ENCODE data around the gene SHLD1. TPM values are rescaled to one million over a fixed set of nuclear protein-coding genes. Genes with fewer than 3 reads are reported as not detected.

SHLD1 gene
- total RNA-seq, 1 donor from 2014 or later, result 4.1 TPM

DNA sequence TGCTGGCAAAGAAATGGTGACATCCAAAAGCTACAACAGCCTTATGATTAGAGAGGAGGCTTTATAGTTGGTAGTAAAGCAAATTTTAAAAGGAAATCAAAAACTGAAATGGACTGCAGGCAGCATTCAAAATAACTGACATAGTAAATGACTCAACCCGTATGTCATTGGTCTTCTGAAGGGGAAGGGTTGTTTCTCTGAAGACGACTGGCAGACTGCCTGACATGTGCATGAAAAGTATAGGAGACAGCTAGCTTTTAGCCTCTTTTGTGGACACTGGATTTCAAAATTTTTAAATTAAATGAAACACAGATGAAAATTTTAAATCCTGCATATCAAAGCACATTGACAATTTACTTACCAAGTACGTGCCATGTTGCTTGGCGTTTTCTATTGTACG is 109.4 kb downstream of the SHLD1 start:
- H3K4me3 Mint-ChIP-seq (ENCODE audit: unreplicated experiment), result no peak overlapping the region
- TF ChIP-seq, protein P1, sequence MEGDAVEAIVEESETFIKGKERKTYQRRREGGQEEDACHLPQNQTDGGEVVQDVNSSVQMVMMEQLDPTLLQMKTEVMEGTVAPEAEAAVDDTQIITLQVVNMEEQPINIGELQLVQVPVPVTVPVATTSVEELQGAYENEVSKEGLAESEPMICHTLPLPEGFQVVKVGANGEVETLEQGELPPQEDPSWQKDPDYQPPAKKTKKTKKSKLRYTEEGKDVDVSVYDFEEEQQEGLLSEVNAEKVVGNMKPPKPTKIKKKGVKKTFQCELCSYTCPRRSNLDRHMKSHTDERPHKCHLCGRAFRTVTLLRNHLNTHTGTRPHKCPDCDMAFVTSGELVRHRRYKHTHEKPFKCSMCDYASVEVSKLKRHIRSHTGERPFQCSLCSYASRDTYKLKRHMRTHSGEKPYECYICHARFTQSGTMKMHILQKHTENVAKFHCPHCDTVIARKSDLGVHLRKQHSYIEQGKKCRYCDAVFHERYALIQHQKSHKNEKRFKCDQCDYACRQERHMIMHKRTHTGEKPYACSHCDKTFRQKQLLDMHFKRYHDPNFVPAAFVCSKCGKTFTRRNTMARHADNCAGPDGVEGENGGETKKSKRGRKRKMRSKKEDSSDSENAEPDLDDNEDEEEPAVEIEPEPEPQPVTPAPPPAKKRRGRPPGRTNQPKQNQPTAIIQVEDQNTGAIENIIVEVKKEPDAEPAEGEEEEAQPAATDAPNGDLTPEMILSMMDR (IDR thresholded peaks at IDR 0.05), result no peak
- no peak for DNase-seq (ENCODE audit: extremely low spot score, unreplicated experiment)
- H3K27me3 Mint-ChIP-seq (ENCODE audit: unreplicated experiment), result no peaks in the 10 kb centered on the region
- peaks cover 3% of the 10 kb centered on the region for H3K4me1 Mint-ChIP-seq (ENCODE audit: unreplicated experiment)
- no peaks in the 10 kb centered on the region for H3K36me3 Mint-ChIP-seq (ENCODE audit: unreplicated experiment)
- H3K27ac Mint-ChIP-seq (ENCODE audit: unreplicated experiment), result no peak overlapping the region
- no peaks in the 10 kb centered on the region for H3K9me3 Mint-ChIP-seq (ENCODE audit: unreplicated experiment)

DNA sequence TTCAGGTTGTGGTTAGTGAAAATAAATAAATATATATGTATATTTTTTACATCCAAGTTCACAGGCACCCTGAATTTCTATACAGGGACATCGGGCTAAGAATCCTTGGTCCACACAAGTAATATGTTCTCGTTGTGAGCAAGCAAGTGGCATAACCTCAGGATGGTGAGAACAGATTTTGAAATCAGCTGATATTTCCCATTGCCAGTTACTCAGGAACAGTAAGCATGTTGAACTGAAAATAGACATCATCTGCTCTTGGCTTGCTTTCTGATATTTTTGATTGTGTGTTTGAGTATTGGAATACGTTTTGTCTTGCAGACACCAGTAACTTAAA is 112.5 kb downstream of the SHLD1 start:
- no peaks in the 10 kb centered on the region for H3K9me3 Mint-ChIP-seq (ENCODE audit: unreplicated experiment)
- H3K27me3 Mint-ChIP-seq (ENCODE audit: unreplicated experiment), result no peaks in the 10 kb centered on the region
- no peak for DNase-seq (ENCODE audit: extremely low spot score, unreplicated experiment)
- no peak overlapping the region for H3K27ac Mint-ChIP-seq (ENCODE audit: unreplicated experiment)
- peaks cover 12% of the 10 kb centered on the region for H3K4me1 Mint-ChIP-seq (ENCODE audit: unreplicated experiment)
- no peak overlapping the region for H3K4me3 Mint-ChIP-seq (ENCODE audit: unreplicated experiment)
- H3K36me3 Mint-ChIP-seq (ENCODE audit: unreplicated experiment), result no peaks in the 10 kb centered on the region
- TF ChIP-seq, protein P1 (IDR thresholded peaks at IDR 0.05), result no peak

DNA sequence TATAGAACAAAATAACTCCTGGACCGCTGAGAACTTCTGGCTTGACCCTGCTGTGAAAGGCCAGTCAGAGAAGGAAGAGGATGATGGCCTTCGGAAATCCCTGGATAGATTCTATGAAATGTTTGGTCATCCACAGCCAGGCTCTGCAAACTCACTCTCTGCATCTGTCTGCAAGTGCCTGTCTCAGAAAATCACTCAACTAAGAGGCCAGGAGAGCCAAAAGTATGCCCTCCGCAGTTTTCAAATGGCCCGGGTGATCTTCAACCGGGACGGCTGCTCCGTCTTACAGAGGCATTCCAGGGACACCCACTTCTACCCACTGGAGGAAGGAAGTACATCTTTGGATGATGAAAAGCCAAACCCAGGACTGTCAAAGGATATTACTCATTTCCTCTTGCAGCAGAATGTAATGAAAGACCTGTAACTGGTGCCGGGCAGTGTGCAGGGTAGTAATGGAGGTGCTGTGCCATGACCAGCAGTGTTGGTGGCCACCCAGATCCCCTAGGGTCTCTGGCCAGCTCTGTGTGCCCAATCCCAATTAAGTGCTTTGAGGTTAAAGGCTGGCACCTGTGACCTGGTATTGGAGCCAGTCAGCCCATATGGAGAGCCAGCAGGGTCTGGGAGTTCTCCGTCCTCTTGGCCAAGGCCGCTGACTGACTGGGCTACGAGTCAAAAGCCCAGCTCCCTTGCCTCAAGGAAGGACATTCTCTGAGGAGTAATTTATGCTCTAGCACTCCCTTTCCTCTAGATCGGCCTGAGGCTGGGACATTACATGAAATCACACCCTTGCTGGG is 113.0 kb downstream of the SHLD1 start:
- Mint-ChIP-seq H3K9me3 (ENCODE audit: unreplicated experiment) (no peaks in the 10 kb centered on the region), H3K27me3 (ENCODE audit: unreplicated experiment) (no peaks in the 10 kb centered on the region), H3K27ac (ENCODE audit: unreplicated experiment) (no peak overlapping the region), H3K4me3 (ENCODE audit: unreplicated experiment) (no peak overlapping the region), H3K36me3 (ENCODE audit: unreplicated experiment) (no peaks in the 10 kb centered on the region), H3K4me1 (ENCODE audit: unreplicated experiment) (peaks cover 12% of the 10 kb centered on the region)
- TF ChIP-seq, protein P1 (IDR thresholded peaks at IDR 0.05), result no peak
- DNase-seq (ENCODE audit: extremely low spot score, unreplicated experiment), result no peak

DNA sequence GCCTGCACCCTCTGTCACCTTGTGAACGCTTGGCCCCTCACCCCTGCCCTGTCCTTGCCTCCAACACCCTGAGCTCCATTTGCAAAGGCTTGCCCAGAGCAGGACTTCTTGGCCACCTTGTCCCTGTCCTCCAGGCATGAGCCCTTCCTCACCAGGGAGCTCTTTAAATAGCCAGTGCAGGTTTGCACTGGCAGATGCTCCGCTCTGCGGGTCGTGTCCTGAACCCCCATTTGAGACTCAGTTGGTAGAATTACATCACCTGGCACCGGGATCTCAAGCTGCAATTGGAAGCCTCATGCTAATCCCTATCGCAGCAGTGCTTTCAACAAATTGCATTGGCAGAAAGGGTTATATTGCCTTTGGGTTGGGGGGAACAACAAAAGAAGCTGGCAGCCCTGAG is 114.2 kb downstream of the SHLD1 start:
- no peak overlapping the region for H3K4me3 Mint-ChIP-seq (ENCODE audit: unreplicated experiment)
- peaks cover 12% of the 10 kb centered on the region for H3K4me1 Mint-ChIP-seq (ENCODE audit: unreplicated experiment)
- H3K27ac Mint-ChIP-seq (ENCODE audit: unreplicated experiment), result no peak overlapping the region
- H3K9me3 Mint-ChIP-seq (ENCODE audit: unreplicated experiment), result no peaks in the 10 kb centered on the region
- TF ChIP-seq, protein P1 (IDR thresholded peaks at IDR 0.05), result no peak
- DNase-seq (ENCODE audit: extremely low spot score, unreplicated experiment), result no peak
- H3K27me3 Mint-ChIP-seq (ENCODE audit: unreplicated experiment), result no peaks in the 10 kb centered on the region
- no peaks in the 10 kb centered on the region for H3K36me3 Mint-ChIP-seq (ENCODE audit: unreplicated experiment)

DNA sequence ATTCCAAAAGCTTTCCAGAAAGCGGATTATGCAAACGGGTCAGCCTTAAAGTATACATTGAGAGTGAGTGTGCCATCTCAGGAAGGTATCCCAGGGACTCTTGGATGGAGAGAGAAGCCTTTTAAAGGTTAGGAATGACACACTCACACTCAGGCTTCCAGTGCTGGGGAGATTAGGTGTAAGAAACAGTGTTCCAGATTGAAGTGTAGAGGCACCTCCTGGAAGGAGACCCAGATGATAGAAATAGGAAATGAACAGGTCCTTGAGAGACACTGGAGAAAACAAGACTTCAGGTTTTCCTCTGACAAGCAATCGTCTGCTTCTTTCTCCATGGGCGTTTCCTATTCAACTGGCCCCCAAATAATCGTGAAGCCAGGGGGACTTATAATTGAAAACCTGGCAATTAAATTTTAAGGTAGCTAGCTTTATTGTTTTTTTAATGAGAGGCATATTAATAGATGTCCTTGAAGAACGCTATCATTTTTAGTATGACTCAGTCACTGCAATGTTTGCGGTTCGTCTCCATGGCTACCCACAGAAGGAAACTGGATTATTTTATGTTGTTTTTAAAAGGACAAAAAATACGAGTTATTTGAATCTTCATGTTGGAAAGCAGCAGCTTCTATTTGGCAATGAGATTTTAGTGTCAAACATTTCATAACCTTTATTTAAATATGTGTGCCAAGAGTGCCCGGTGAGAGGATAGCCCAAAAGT is 114.8 kb downstream of the SHLD1 start:
- peaks cover 12% of the 10 kb centered on the region for H3K4me1 Mint-ChIP-seq (ENCODE audit: unreplicated experiment)

More for the DNA sequence above, 114.8 kb downstream of the SHLD1 start:
- Mint-ChIP-seq H3K27ac (ENCODE audit: unreplicated experiment) (peak overlapping the region; percentile 25), H3K27me3 (ENCODE audit: unreplicated experiment) (no peaks in the 10 kb centered on the region), H3K4me3 (ENCODE audit: unreplicated experiment) (no peak overlapping the region), H3K36me3 (ENCODE audit: unreplicated experiment) (no peaks in the 10 kb centered on the region), H3K9me3 (ENCODE audit: unreplicated experiment) (no peaks in the 10 kb centered on the region)
- TF ChIP-seq, protein P1 (IDR thresholded peaks at IDR 0.05), result no peak
- DNase-seq (ENCODE audit: extremely low spot score, unreplicated experiment), result no peak
